HEK293 (cell line): ENCODE data around the gene SSTR5.

Source experiments
- REPIN1 ChIP-seq: fragments of 450-650 bp; formaldehyde crosslinking; IDR thresholded peaks from 2 replicates; pipeline ENCODE4 v1.5.1; 2017; ENCODE audit warnings: missing biosample characterization, missing genetic modification characterization, low read depth
- SCRT2 ChIP-seq: fragments of 450-650 bp; formaldehyde crosslinking; IDR thresholded peaks from 2 replicates; pipeline ENCODE4 v1.5.1; 2016; ENCODE audit warnings: missing biosample characterization, missing genetic modification characterization
- ZSCAN18 ChIP-seq: fragments of 450-650 bp; formaldehyde crosslinking; IDR thresholded peaks from 2 replicates; pipeline ENCODE4 v1.5.1; 2016; ENCODE audit warnings: missing biosample characterization, missing genetic modification characterization
- TF ChIP-seq, protein P1 (sequence below): fragments of 450-650 bp; formaldehyde crosslinking; IDR thresholded peaks from 2 replicates; pipeline ENCODE4 v1.5.1; 2016; ENCODE audit warnings: missing biosample characterization, missing genetic modification characterization

GRCh38 chr16:1077877-1078578 lies 5.5 kb downstream of the SSTR5 start:
- TF ChIP-seq, protein P1, sequence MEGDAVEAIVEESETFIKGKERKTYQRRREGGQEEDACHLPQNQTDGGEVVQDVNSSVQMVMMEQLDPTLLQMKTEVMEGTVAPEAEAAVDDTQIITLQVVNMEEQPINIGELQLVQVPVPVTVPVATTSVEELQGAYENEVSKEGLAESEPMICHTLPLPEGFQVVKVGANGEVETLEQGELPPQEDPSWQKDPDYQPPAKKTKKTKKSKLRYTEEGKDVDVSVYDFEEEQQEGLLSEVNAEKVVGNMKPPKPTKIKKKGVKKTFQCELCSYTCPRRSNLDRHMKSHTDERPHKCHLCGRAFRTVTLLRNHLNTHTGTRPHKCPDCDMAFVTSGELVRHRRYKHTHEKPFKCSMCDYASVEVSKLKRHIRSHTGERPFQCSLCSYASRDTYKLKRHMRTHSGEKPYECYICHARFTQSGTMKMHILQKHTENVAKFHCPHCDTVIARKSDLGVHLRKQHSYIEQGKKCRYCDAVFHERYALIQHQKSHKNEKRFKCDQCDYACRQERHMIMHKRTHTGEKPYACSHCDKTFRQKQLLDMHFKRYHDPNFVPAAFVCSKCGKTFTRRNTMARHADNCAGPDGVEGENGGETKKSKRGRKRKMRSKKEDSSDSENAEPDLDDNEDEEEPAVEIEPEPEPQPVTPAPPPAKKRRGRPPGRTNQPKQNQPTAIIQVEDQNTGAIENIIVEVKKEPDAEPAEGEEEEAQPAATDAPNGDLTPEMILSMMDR (tag by site-specific recombination), result no peak
- TF ChIP-seq SCRT2 (no peak), ZSCAN18 (tag by site-specific recombination) (no peak), REPIN1 (tag by site-specific recombination) (no peak)
